HCT116 (cell line): ENCODE data around the gene CDH11. TPM values are rescaled to one million over a fixed set of nuclear protein-coding genes. Genes with fewer than 3 reads are reported as not detected.

ENCODE experiments used
- ATAC-seq: fragments of 200-7000 bp; cut with Tn5 transposase; 2 replicates; pipeline ENCODE4 v1.9.1; 2020; ENCODE audit warnings: mild to moderate bottlenecking, moderate library complexity
- BruUV-seq: library from RNA; stranded (reverse); fragments of 400-500 nt; replicated peaks from 2 replicates; lab custom pipeline; 2021; lab: Mats Ljungman, UMichigan
- CTCF ChIA-PET: fragments of 300-600 bp; sonication (Branson Sonifier 250); formaldehyde crosslinking; loops from one replicate; lab custom pipeline; 2021; ENCODE audit warnings: antibody characterized with exemption; lab: Charles Lee
- POLR2A ChIA-PET: fragments of 300-600, 350-600 bp; sonication (Branson Sonifier 250); formaldehyde crosslinking; loops from one replicate; lab custom pipeline; 2021; ENCODE audit warnings: antibody characterized with exemption; lab: Charles Lee
- RAD21 ChIA-PET, 2 experiments: fragments of 300-600 bp; sonication (Branson Sonifier 250); formaldehyde crosslinking; loops; one replicate each; lab custom pipeline; 2023; ENCODE audit warnings: low total read pairs in 2 of 2; ENCODE audit not compliant: uncharacterized antibody in 2 of 2, unreplicated experiment in 2 of 2, low non-redundant PET in 1 of 2; lab: Charles Lee
- DNase-seq: peaks from one replicate; pipeline ENCODE4 v3.0.0-alpha.2; 2010; ENCODE audit warnings: low read depth, low spot score
- H2AFZ ChIP-seq: fragments of 200-600 bp; shearing (Covaris generic), sonication (generic); 2 replicates; pipeline ENCODE4 v1.6.1; 2017; ENCODE audit warnings: low read depth, mixed run types, mixed read lengths, antibody characterized with exemption, low read length; ENCODE audit not compliant: poor library complexity, severe bottlenecking
- H3K27ac ChIP-seq: 2 replicates; pipeline ENCODE4 v1.5.1; 2012; ENCODE audit warnings: low read depth, low read length
- H3K27me3 ChIP-seq: fragments of 200-600 bp; sonication (generic); 2 replicates; pipeline ENCODE4 v1.6.1; 2016; ENCODE audit warnings: mixed run types, low read length, mixed read lengths; ENCODE audit not compliant: insufficient read depth
- H3K36me3 ChIP-seq, 2 experiments: fragments of 200-500 bp in 1 of 2; fragments of 200-600 bp in 1 of 2; sonication (Bioruptor generic) in 1 of 2; sonication (generic) in 1 of 2; 2 replicates each; pipeline versions ENCODE4 v1.5.1 to v1.6.1; 2014 to 2016; ENCODE audit warnings: low read length in 2 of 2, inconsistent platforms in 1 of 2, mixed read lengths in 1 of 2, mixed run types in 1 of 2; ENCODE audit not compliant: insufficient read depth in 2 of 2, control insufficient read depth in 1 of 2
- H3K4me1 ChIP-seq, 2 experiments: fragments of 200-600 bp in 1 of 2; sonication (generic) in 1 of 2; 2 replicates each; pipeline versions ENCODE4 v1.5.1 to v1.6.1; 2012 to 2017; ENCODE audit warnings: low read length in 2 of 2, inconsistent platforms in 1 of 2, mild to moderate bottlenecking in 1 of 2, mixed read lengths in 1 of 2, mixed run types in 1 of 2, moderate library complexity in 1 of 2; ENCODE audit not compliant: insufficient read depth in 2 of 2, control insufficient read depth in 1 of 2
- H3K4me2 ChIP-seq: fragments of 200-600 bp; sonication (generic); 2 replicates; pipeline ENCODE4 v1.6.1; 2017; ENCODE audit warnings: mixed run types, low read length, mixed read lengths
- H3K4me3 ChIP-seq, 2 experiments: fragments of 200-600 bp in 1 of 2; sonication (generic) in 1 of 2; replicated peaks in 1 of 2; 2 replicates each; pipeline ENCODE4 v1.5.1; 2011 to 2016; ENCODE audit warnings: low read length in 2 of 2, control low read depth in 1 of 2, low read depth in 1 of 2, mild to moderate bottlenecking in 1 of 2, mixed read lengths in 1 of 2, mixed run types in 1 of 2
- H3K79me2 ChIP-seq: fragments of 200-600 bp; sonication (generic); 2 replicates; pipeline ENCODE4 v1.6.1; 2017; ENCODE audit warnings: mild to moderate bottlenecking, mixed run types, low read length, moderate library complexity, mixed read lengths; ENCODE audit not compliant: insufficient read depth
- H3K9ac ChIP-seq: fragments of 200-600 bp; sonication (generic); 2 replicates; pipeline ENCODE4 v1.6.1; 2016; ENCODE audit warnings: low read length, mixed read lengths
- H3K9me2 ChIP-seq: fragments of 200-600 bp; sonication (generic), shearing (Covaris generic); 2 replicates; pipeline ENCODE4 v1.6.1; 2017; ENCODE audit warnings: mixed run types, mild to moderate bottlenecking, moderate library complexity; ENCODE audit not compliant: insufficient read depth
- H3K9me3 ChIP-seq, 2 experiments: fragments of 200-500 bp in 1 of 2; fragments of 200-600 bp in 1 of 2; sonication (Bioruptor generic) in 1 of 2; sonication (generic) in 1 of 2; 2 replicates each; pipeline ENCODE4 v1.6.1; 2014 to 2017; ENCODE audit warnings: low read length in 2 of 2, mixed read lengths in 2 of 2, inconsistent platforms in 1 of 2, low read depth in 1 of 2, mild to moderate bottlenecking in 1 of 2, mixed run types in 1 of 2, moderate library complexity in 1 of 2; ENCODE audit not compliant: control insufficient read depth in 1 of 2, insufficient read depth in 1 of 2
- H4K20me1 ChIP-seq: fragments of 200-600 bp; sonication (generic), shearing (Covaris generic); 2 replicates; pipeline ENCODE4 v1.6.1; 2017; ENCODE audit warnings: mixed run types, mild to moderate bottlenecking, moderate library complexity; ENCODE audit not compliant: insufficient read depth
- CTCF ChIP-seq, 3 experiments: fragments of 200-600 bp in 1 of 3; sonication (generic) in 1 of 3; IDR thresholded peaks in 2 of 3; conservative IDR thresholded peaks in 1 of 3; 2 replicates each; pipeline ENCODE4 v1.5.1; 2012 to 2017; ENCODE audit warnings: low read depth in 2 of 3, low read length in 2 of 3, antibody characterized with exemption in 1 of 3, borderline replicate concordance in 1 of 3, control low read depth in 1 of 3, mild to moderate bottlenecking in 1 of 3, mixed read lengths in 1 of 3, mixed run types in 1 of 3, moderate library complexity in 1 of 3; ENCODE audit not compliant: insufficient read depth in 1 of 3
- EGR1 ChIP-seq: IDR thresholded peaks from 2 replicates; pipeline ENCODE4 v1.6.1; 2012; ENCODE audit warnings: low read depth
- EZH2 ChIP-seq: fragments of 200-600 bp; sonication (generic); IDR thresholded peaks from 2 replicates; pipeline ENCODE4 v1.6.1; 2017; ENCODE audit warnings: antibody characterized with exemption, mixed run types
- EZH2phosphoT487 ChIP-seq: fragments of 200-600 bp; IDR thresholded peaks from 2 replicates; pipeline ENCODE4 v1.6.1; 2018; ENCODE audit warnings: antibody characterized with exemption, borderline replicate concordance
- JUND ChIP-seq: IDR thresholded peaks from 2 replicates; pipeline ENCODE4 v1.6.1; 2012
- MAX ChIP-seq: IDR thresholded peaks from 2 replicates; pipeline ENCODE4 v1.6.1; 2012
- POLR2A ChIP-seq: IDR thresholded peaks from 2 replicates; pipeline ENCODE4 v1.7.0; 2011; ENCODE audit warnings: borderline replicate concordance; ENCODE audit not compliant: insufficient read depth, insufficient read length; ENCODE audit errors: extremely low read depth
- POLR2AphosphoS5 ChIP-seq: IDR thresholded peaks from 2 replicates; pipeline ENCODE4 v1.6.1; 2011; ENCODE audit warnings: mild to moderate bottlenecking, low read depth, low read length, moderate library complexity
- RAD21 ChIP-seq: IDR thresholded peaks from 2 replicates; pipeline ENCODE4 v1.6.1; 2012; ENCODE audit warnings: low read depth, mild to moderate bottlenecking
- SIN3A ChIP-seq: IDR thresholded peaks from 2 replicates; pipeline ENCODE4 v1.6.1; 2012; ENCODE audit warnings: low read depth
- SP1 ChIP-seq: IDR thresholded peaks from 2 replicates; pipeline ENCODE4 v1.6.1; 2012; ENCODE audit warnings: low read depth
- SRF ChIP-seq: IDR thresholded peaks from 2 replicates; pipeline ENCODE4 v1.6.1; 2012; ENCODE audit warnings: low read depth
- TCF7L2 ChIP-seq: IDR thresholded peaks from 2 replicates; pipeline ENCODE4 v1.7.0; 2011; ENCODE audit warnings: borderline replicate concordance, inconsistent platforms; ENCODE audit not compliant: insufficient read depth, insufficient read length; ENCODE audit errors: extremely low read depth
- ZFX ChIP-seq: fragments of 450-650 bp; IDR thresholded peaks from 2 replicates; pipeline ENCODE4 v1.6.1; 2017
- intact Hi-C: fragments of 100-400 bp; cut with micrococcal nuclease; formaldehyde crosslinking; loops from 2 replicates; pipeline ENCODE4 v1.10.0; 2022
- total RNA-seq: library from RNA; stranded (reverse); gene quantifications from one replicate; pipeline ENCODE4 v1.2.1, GENCODE V29; 2021; ENCODE audit not compliant: unreplicated experiment

CDH11 gene
- total RNA-seq, 1 experiment from 2014 or later: 0.52 TPM

GRCh38 chr16:65153365-65154105 is 31.7 kb upstream of the CDH11 start:
- POLR2A ChIA-PET: no interaction called here

More at GRCh38 chr16:65153365-65154105, 31.7 kb upstream of the CDH11 start:
- H3K79me2 ChIP-seq: no peaks in the 10 kb centered on the region
- no peaks in the 10 kb centered on the region for H3K27me3 ChIP-seq
- H4K20me1 ChIP-seq: no peaks in the 10 kb centered on the region
- peaks cover 10 to 12% of the 10 kb centered on the region in 2 experiments; a peak in 2 of 4 replicates for H3K9me3 ChIP-seq
- no peak overlapping the region for H3K27ac ChIP-seq
- H3K4me1 ChIP-seq: no peaks in the 10 kb centered on the region
- H3K4me3 ChIP-seq: no peak overlapping the region
- TF ChIP-seq JUND: no peak
- no peak for TF ChIP-seq SIN3A
- TF ChIP-seq POLR2AphosphoS5: no peak
- no peak for TF ChIP-seq EZH2
- TF ChIP-seq RAD21: no peak
- TF ChIP-seq ZFX: no peak
- TF ChIP-seq MAX: no peak
- TF ChIP-seq SP1: no peak
- TF ChIP-seq POLR2A: no peak
- no peak for TF ChIP-seq SRF
- no peak for TF ChIP-seq TCF7L2
- no peak for TF ChIP-seq EGR1
- no peak for TF ChIP-seq CTCF (IDR thresholded peaks at IDR 0.05 in 2 of 3, conservative IDR thresholded peaks at IDR 0.05 in 1 of 3; ENCODE audit: borderline replicate concordance in 1 of 3, insufficient read depth in 1 of 3, low read depth in 2 of 3, low read length in 2 of 3)
- no peak for TF ChIP-seq EZH2phosphoT487
- H3K9me2 ChIP-seq: no peaks in the 10 kb centered on the region
- BruUV-seq: no TSS peak
- no peak for ATAC-seq
- RAD21 ChIA-PET: no interaction called here
- intact Hi-C loops: no loop called here
- H3K4me2 ChIP-seq: no peak overlapping the region
- H3K9ac ChIP-seq: no peak overlapping the region
- CTCF ChIA-PET: no interaction called here
- no peaks in the 10 kb centered on the region for H3K36me3 ChIP-seq
- no peak for DNase-seq
- H2AFZ ChIP-seq: no peak overlapping the region
